ENCODE results near the gene KLRC4. TPM values are rescaled to one million over a fixed set of nuclear protein-coding genes. Genes with fewer than 3 reads are reported as not detected.

KLRC4 gene
- polyA plus RNA-seq, 1 of the 3 experiments (the other 2 are of a cell fraction): not detected

DNA sequence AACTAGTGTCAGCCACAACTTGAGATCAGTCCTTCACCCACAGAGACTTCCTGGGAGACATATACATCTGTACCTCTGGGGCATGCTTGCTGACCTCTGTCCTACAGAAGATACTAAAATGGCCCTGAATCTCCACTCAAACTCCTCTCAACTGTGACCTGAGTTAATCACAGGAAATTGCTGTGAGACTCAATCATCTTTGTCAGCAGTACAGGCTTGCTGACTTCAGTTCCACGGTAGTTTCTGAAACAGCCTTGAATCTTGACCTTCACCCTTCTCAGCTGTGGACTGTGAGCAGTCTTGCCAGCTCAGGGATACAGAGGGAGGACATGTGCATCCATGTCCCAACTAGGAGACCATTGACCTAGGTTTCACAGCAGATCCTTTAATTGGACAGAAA, 45.0 kb upstream of the KLRC4 start:
- Histone ChIP-seq H3K4me3 (ENCODE audit: low read depth in 2 of 2, low read length in 1 of 2) (no peak overlapping the region), H3K9me2 (no peaks in the 10 kb centered on the region), H3K9ac (no peak overlapping the region), H3K4me2 (no peak overlapping the region), H3K79me2 (ENCODE audit: insufficient read depth) (no peaks in the 10 kb centered on the region), H4K20me1 (ENCODE audit: insufficient read depth) (no peaks in the 10 kb centered on the region), H3F3A (replicated peaks; ENCODE audit: insufficient read depth) (no peaks in the 10 kb centered on the region), H3K27me3 (ENCODE audit: insufficient read depth) (no peaks in the 10 kb centered on the region; the same call in 1 of the 2 replicates), H3K36me3 (replicated peaks in 1 of 2; ENCODE audit: control insufficient read depth in 1 of 2, insufficient read depth in 2 of 2, low read length in 1 of 2) (no peaks in the 10 kb centered on the region), H2AFZ (ENCODE audit: low read depth) (no peak overlapping the region), H3K27ac (ENCODE audit: low read depth in 2 of 2, low read length in 1 of 2) (no peak overlapping the region), H3K4me1 (ENCODE audit: control insufficient read depth in 1 of 2, insufficient read depth in 2 of 2, low read depth in 1 of 2, low read length in 1 of 2) (no peaks in the 10 kb centered on the region), H3K9me3 (no peaks in the 10 kb centered on the region)
- ChIA-PET CTCF (no interaction called here), POLR2A (no interaction called here)
- no peak for TF ChIP-seq NFIC (IDR thresholded peaks at IDR 0.05; ENCODE audit: borderline replicate concordance)
- no peak for TF ChIP-seq ELF1 (IDR thresholded peaks at IDR 0.05)
- TF ChIP-seq FOSL2 (IDR thresholded peaks at IDR 0.05; ENCODE audit: borderline replicate concordance, low read depth): no peak
- TF ChIP-seq EZH2phosphoT487 (IDR thresholded peaks at IDR 0.05; ENCODE audit: borderline replicate concordance, low read depth): no peak
- no peak for TF ChIP-seq RCOR1 (IDR thresholded peaks at IDR 0.05; ENCODE audit: low read length)
- TF ChIP-seq PBX3 (IDR thresholded peaks at IDR 0.05): no peak
- no peak for TF ChIP-seq GABPA (IDR thresholded peaks at IDR 0.05; ENCODE audit: low read depth)
- no peak for TF ChIP-seq MXI1 (IDR thresholded peaks at IDR 0.05; ENCODE audit: low read depth, low read length)
- TF ChIP-seq RFX5 (IDR thresholded peaks at IDR 0.05; ENCODE audit: low read length): no peak
- TF ChIP-seq MEF2A (IDR thresholded peaks at IDR 0.05; ENCODE audit: borderline replicate concordance, low read depth): no peak
- TF ChIP-seq TCF12 (IDR thresholded peaks at IDR 0.05): no peak
- no peak for TF ChIP-seq TEAD4 (IDR thresholded peaks at IDR 0.05; ENCODE audit: borderline replicate concordance, insufficient read depth)
- no peak for TF ChIP-seq GATA2 (CRISPR knock-in tag; IDR thresholded peaks at IDR 0.05)
- no peak for TF ChIP-seq SIN3A (IDR thresholded peaks at IDR 0.05; ENCODE audit: borderline replicate concordance, low read depth, low read length)
- TF ChIP-seq JUND (IDR thresholded peaks at IDR 0.05): no peak
- TF ChIP-seq FOXM1 (IDR thresholded peaks at IDR 0.05; ENCODE audit: low read depth): no peak
- no peak for DNase-seq
- WGBS (ENCODE audit: low lambda C conversion rate): no CpG with 5 or more reads among the region's 1 CpG

DNA sequence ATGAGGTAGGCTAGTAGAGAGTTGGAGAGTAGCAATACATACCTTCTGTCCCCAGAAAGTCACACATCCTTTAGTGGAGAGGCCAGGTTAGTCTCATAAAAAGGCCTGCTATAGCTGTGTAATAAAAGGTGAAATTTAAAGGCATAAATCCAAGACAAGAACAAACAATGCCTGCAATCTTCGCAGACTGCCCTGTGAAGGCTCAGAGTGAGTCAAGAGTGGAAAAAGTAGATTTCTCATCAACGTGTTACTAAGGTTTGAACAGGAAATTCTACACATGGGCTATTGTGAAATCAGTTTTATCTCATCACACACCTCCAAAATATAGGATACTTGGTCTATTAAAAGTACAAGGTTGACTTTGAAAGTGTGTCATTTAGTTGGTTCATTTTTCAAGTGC, 43.6 kb upstream of the KLRC4 start, which contains the start of gene KLRC1:
TSS of gene KLRC1 (minus strand) at position 222 of the 400 bp plus-strand sequence. CDS start 2,221 bp downstream, outside the sequence.
- Histone ChIP-seq H3K27me3 (ENCODE audit: insufficient read depth) (no peaks in the 10 kb centered on the region; the same call in 1 of the 2 replicates), H2AFZ (ENCODE audit: low read depth) (no peak within 1 kb of the TSS), H3K79me2 (ENCODE audit: insufficient read depth) (no peaks in the 10 kb centered on the region), H3K4me3 (ENCODE audit: low read depth in 2 of 2, low read length in 1 of 2) (no peak within 1 kb of the TSS), H3K9me3 (no peaks in the 10 kb centered on the region), H3K9ac (no peak within 1 kb of the TSS), H4K20me1 (ENCODE audit: insufficient read depth) (no peaks in the 10 kb centered on the region), H3K4me2 (no peak within 1 kb of the TSS), H3K27ac (ENCODE audit: low read depth in 2 of 2, low read length in 1 of 2) (no peak within 1 kb of the TSS), H3F3A (replicated peaks; ENCODE audit: insufficient read depth) (no peaks in the 10 kb centered on the region), H3K36me3 (replicated peaks in 1 of 2; ENCODE audit: control insufficient read depth in 1 of 2, insufficient read depth in 2 of 2, low read length in 1 of 2) (no peaks in the 10 kb centered on the region), H3K9me2 (no peaks in the 10 kb centered on the region), H3K4me1 (ENCODE audit: control insufficient read depth in 1 of 2, insufficient read depth in 2 of 2, low read depth in 1 of 2, low read length in 1 of 2) (no peaks in the 10 kb centered on the region)
- no peak for DNase-seq
- POLR2A ChIA-PET: no interaction called here
- WGBS (ENCODE audit: low lambda C conversion rate): 4% methylated on average over 2 of the region's 2 CpGs
- TF ChIP-seq RXRA (IDR thresholded peaks at IDR 0.05; ENCODE audit: borderline replicate concordance, low read depth) (no peak), CHD2 (IDR thresholded peaks at IDR 0.05; ENCODE audit: low read length, partially characterized antibody) (no peak), YY1 (IDR thresholded peaks at IDR 0.05; ENCODE audit: low read depth) (no peak), SIN3A (IDR thresholded peaks at IDR 0.05; ENCODE audit: borderline replicate concordance, low read depth, low read length) (no peak), MEF2A (IDR thresholded peaks at IDR 0.05; ENCODE audit: borderline replicate concordance, low read depth) (no peak), TEAD4 (IDR thresholded peaks at IDR 0.05; ENCODE audit: borderline replicate concordance, insufficient read depth) (no peak), GABPA (IDR thresholded peaks at IDR 0.05; ENCODE audit: low read depth) (no peak), RAD21 (IDR thresholded peaks at IDR 0.05; ENCODE audit: low read length) (no peak), POLR2AphosphoS5 (IDR thresholded peaks at IDR 0.05; ENCODE audit: low read depth, low read length) (no peak), RCOR1 (IDR thresholded peaks at IDR 0.05; ENCODE audit: low read length) (no peak)
- CTCF ChIA-PET: no interaction called here
